H1 (cell line): ENCODE data around the gene SLPI. TPM values are rescaled to one million over a fixed set of nuclear protein-coding genes. Genes with fewer than 3 reads are reported as not detected.

ENCODE experiments used
- CTCF ChIA-PET: fragments of 300-600 bp; sonication (Branson Sonifier 250); formaldehyde crosslinking; loops from one replicate; lab custom pipeline; 2021; ENCODE audit not compliant: partially characterized antibody; lab: Charles Lee
- POLR2A ChIA-PET: fragments of 300-600 bp; sonication (Branson Sonifier 250); formaldehyde crosslinking; loops from one replicate; lab custom pipeline; 2021; ENCODE audit warnings: inconsistent platforms; ENCODE audit not compliant: partially characterized antibody; lab: Charles Lee
- DNase-seq, 2 experiments: peaks; one replicate each; pipeline versions ENCODE4 v3.0.0 to v3.0.0-alpha.2; 2010 to 2022; ENCODE audit warnings: low spot score in 2 of 2, low read depth in 1 of 2, mixed read lengths in 1 of 2
- FAIRE-seq: peaks from 2 replicates; lab custom pipeline; 2011; peaks lifted over from hg19 to GRCh38; lab: Jason Lieb, UNC
- H2AFZ ChIP-seq: 2 replicates; pipeline ENCODE4 v1.8.1; 2012; ENCODE audit warnings: low read length, inconsistent platforms
- H2AK5ac ChIP-seq: 2 replicates; pipeline ENCODE4 v1.6.1; 2013; ENCODE audit warnings: low read depth, low read length
- H2BK120ac ChIP-seq: replicated peaks from 2 replicates; pipeline ENCODE3; 2013; ENCODE audit warnings: low read depth, low read length, inconsistent platforms
- H2BK12ac ChIP-seq: 2 replicates; pipeline ENCODE4 v1.6.1; 2013; ENCODE audit warnings: low read depth, low read length
- H2BK15ac ChIP-seq: 2 replicates; pipeline ENCODE4 v1.6.1; 2013; ENCODE audit warnings: low read length
- H2BK20ac ChIP-seq: 2 replicates; pipeline ENCODE4 v1.6.1; 2013; ENCODE audit warnings: low read length
- H2BK5ac ChIP-seq: 2 replicates; pipeline ENCODE4 v1.6.1; 2013; ENCODE audit warnings: low read depth, low read length
- H3K14ac ChIP-seq: 2 replicates; pipeline ENCODE4 v1.6.1; 2013; ENCODE audit warnings: inconsistent platforms; ENCODE audit not compliant: insufficient read length
- H3K18ac ChIP-seq: 2 replicates; pipeline ENCODE4 v1.6.1; 2013; ENCODE audit warnings: low read length; ENCODE audit errors: extremely low read depth
- H3K23ac ChIP-seq: 2 replicates; pipeline ENCODE4 v1.6.1; 2013; ENCODE audit warnings: inconsistent platforms; ENCODE audit not compliant: insufficient read length
- H3K23me2 ChIP-seq: 2 replicates; pipeline ENCODE4 v1.6.1; 2013; ENCODE audit warnings: low read depth, low read length
- H3K27ac ChIP-seq: 2 replicates; pipeline ENCODE4 v1.6.1; 2011; ENCODE audit warnings: low read depth, low read length, inconsistent platforms
- H3K27me3 ChIP-seq, 4 experiments: replicated peaks in 1 of 4; 1 replicate in 1 of 4; 2 replicates in 3 of 4; pipeline versions ENCODE4 v1.6.1 to v1.8.1; 2011 to 2013; ENCODE audit warnings: low read length in 3 of 4, mild to moderate bottlenecking in 3 of 4, inconsistent platforms in 2 of 4, mixed read lengths in 2 of 4, moderate library complexity in 1 of 4; ENCODE audit not compliant: control insufficient read depth in 3 of 4, insufficient read depth in 3 of 4; ENCODE audit errors: extremely low read depth in 1 of 4
- H3K36me3 ChIP-seq, 4 experiments: 2 replicates each; pipeline versions ENCODE4 v1.6.1 to v1.8.1; 2011 to 2013; ENCODE audit warnings: mild to moderate bottlenecking in 4 of 4, low read length in 3 of 4, moderate library complexity in 2 of 4, control low read depth in 1 of 4, inconsistent platforms in 1 of 4; ENCODE audit not compliant: insufficient read depth in 4 of 4, control insufficient read depth in 2 of 4
- H3K4ac ChIP-seq: replicated peaks from 2 replicates; pipeline ENCODE3; 2013; ENCODE audit warnings: low read length, low read depth, mixed read lengths, inconsistent platforms; ENCODE audit not compliant: insufficient read length
- H3K4me1 ChIP-seq, 4 experiments: replicated peaks in 1 of 4; 1 replicate in 1 of 4; 2 replicates in 3 of 4; pipeline versions ENCODE4 v1.6.1 to v1.8.1; 2011 to 2013; ENCODE audit warnings: low read length in 3 of 4, inconsistent platforms in 2 of 4, mixed read lengths in 1 of 4; ENCODE audit not compliant: insufficient read depth in 4 of 4, control insufficient read depth in 3 of 4
- H3K4me2 ChIP-seq, 2 experiments: 2 replicates each; pipeline versions ENCODE4 v1.6.1 to v1.8.1; 2011 to 2013; ENCODE audit warnings: low read depth in 2 of 2, low read length in 2 of 2, control low read depth in 1 of 2, inconsistent platforms in 1 of 2, mild to moderate bottlenecking in 1 of 2; ENCODE audit not compliant: insufficient read depth in 1 of 2
- H3K4me3 ChIP-seq, 4 experiments: fragments of 200-600, 300-600 bp in 1 of 4; sonication (generic), shearing (Covaris generic), sonication (Bioruptor Twin) in 1 of 4; 2 replicates each; pipeline versions ENCODE4 v1.5.1 to v1.8.1; 2011 to 2016; ENCODE audit warnings: low read length in 4 of 4, low read depth in 3 of 4, control low read depth in 2 of 4, inconsistent platforms in 2 of 4, mild to moderate bottlenecking in 2 of 4, mixed read lengths in 1 of 4, moderate library complexity in 1 of 4; ENCODE audit not compliant: insufficient read depth in 2 of 4; ENCODE audit errors: extremely low read depth in 1 of 4
- H3K56ac ChIP-seq: replicated peaks from 2 replicates; pipeline ENCODE3; 2013; ENCODE audit warnings: low read depth, mild to moderate bottlenecking, mixed read lengths, low read length, inconsistent platforms; ENCODE audit not compliant: insufficient read length
- H3K79me1 ChIP-seq: 2 replicates; pipeline ENCODE4 v1.6.1; 2013; ENCODE audit warnings: low read depth, low read length, control low read depth
- H3K79me2 ChIP-seq, 2 experiments: 2 replicates each; pipeline versions ENCODE4 v1.6.1 to v1.8.1; 2012 to 2013; ENCODE audit warnings: low read length in 2 of 2, mild to moderate bottlenecking in 2 of 2, inconsistent platforms in 1 of 2; ENCODE audit not compliant: insufficient read depth in 2 of 2, control insufficient read depth in 1 of 2
- H3K9ac ChIP-seq, 4 experiments: replicated peaks in 1 of 4; 1 replicate in 1 of 4; 2 replicates in 3 of 4; pipeline versions ENCODE4 v1.6.1 to v1.8.1; 2011 to 2013; ENCODE audit warnings: low read depth in 3 of 4, low read length in 3 of 4, control low read depth in 2 of 4, mild to moderate bottlenecking in 2 of 4, moderate library complexity in 2 of 4, inconsistent platforms in 1 of 4; ENCODE audit errors: extremely low read depth in 1 of 4
- H3K9me3 ChIP-seq, 2 experiments: 2 replicates each; pipeline versions ENCODE4 v1.6.1 to v1.8.1; 2012 to 2013; ENCODE audit warnings: mild to moderate bottlenecking in 2 of 2, moderate library complexity in 2 of 2, control low read depth in 1 of 2, inconsistent platforms in 1 of 2, low read depth in 1 of 2, low read length in 1 of 2, mixed read lengths in 1 of 2; ENCODE audit not compliant: insufficient read depth in 2 of 2
- H4K20me1 ChIP-seq, 2 experiments: replicated peaks in 1 of 2; 2 replicates each; pipeline versions ENCODE3 to v1.8.1; 2011 to 2013; ENCODE audit warnings: inconsistent platforms in 2 of 2, low read length in 2 of 2, mild to moderate bottlenecking in 1 of 2; ENCODE audit not compliant: insufficient read depth in 2 of 2, control insufficient read depth in 1 of 2
- H4K5ac ChIP-seq: 2 replicates; pipeline ENCODE4 v1.6.1; 2013; ENCODE audit warnings: low read length, low read depth, mixed read lengths, inconsistent platforms; ENCODE audit not compliant: insufficient read length
- H4K8ac ChIP-seq: 2 replicates; pipeline ENCODE4 v1.8.0; 2013; ENCODE audit warnings: mild to moderate bottlenecking, moderate library complexity, low read length, inconsistent platforms; ENCODE audit not compliant: insufficient read depth; ENCODE audit errors: extremely low read depth
- H4K91ac ChIP-seq: replicated peaks from 2 replicates; pipeline ENCODE3; 2013; ENCODE audit warnings: low read length, mixed read lengths, inconsistent platforms; ENCODE audit not compliant: insufficient read length
- GABPA ChIP-seq: IDR thresholded peaks from 2 replicates; pipeline ENCODE4 v1.6.1; 2011; ENCODE audit warnings: mild to moderate bottlenecking, low read length, moderate library complexity, borderline replicate concordance; ENCODE audit not compliant: insufficient read depth
- RXRA ChIP-seq: IDR thresholded peaks from 2 replicates; pipeline ENCODE4 v1.6.1; 2011; ENCODE audit warnings: low read depth, mild to moderate bottlenecking, low read length, moderate library complexity; ENCODE audit not compliant: insufficient read depth
- SAP30 ChIP-seq: fragments of 300-600 bp; sonication (generic); IDR thresholded peaks from 2 replicates; pipeline ENCODE4 v1.7.1; 2012; ENCODE audit warnings: low read length, moderate library complexity, mild to moderate bottlenecking, inconsistent platforms; ENCODE audit not compliant: insufficient read depth, insufficient replicate concordance
- polyA plus RNA-seq, 7 experiments: library from polyadenylated mRNA; depleted of rRNA in 3 of 7; stranded (reverse) in 5 of 7; unstranded in 2 of 7; fragments of >200 nt in 5 of 7; fragments of 200-250 nt in 2 of 7; gene quantifications; 1 replicate in 5 of 7; 2 replicates in 1 of 7; 4 replicates in 1 of 7; pipeline versions ENCODE4 v1.2.1 to v1.2.3, GENCODE V29; 2011 to 2013; ENCODE audit warnings: missing spikeins in 2 of 7, mixed read lengths in 2 of 7
- total RNA-seq: library from RNA; stranded (reverse); fragmentation: NEBNext Ultra II Directional; extraction: Animal tissue kit (Norgen Biotek cat#: 25700); gene quantifications from 2 replicates; pipeline ENCODE4 v1.2.1, GENCODE V29; 2021
- TF ChIP-seq, protein P1 (sequence below), 3 experiments: IDR thresholded peaks; 1 replicate in 2 of 3; 2 replicates in 1 of 3; pipeline versions ENCODE4 v1.5.1 to v1.6.1; 2011; ENCODE audit warnings: low read length in 3 of 3, mild to moderate bottlenecking in 3 of 3, inconsistent platforms in 2 of 3, low read depth in 1 of 3, moderate library complexity in 1 of 3; ENCODE audit not compliant: insufficient read depth in 1 of 3; ENCODE audit errors: control extremely low read depth in 1 of 3

Gene SLPI
- total and polyA plus RNA-seq, 2 of the 8 experiments (the other 6 are each of a cell fraction or from before 2014, with no cell fraction given) = not detected

DNA sequence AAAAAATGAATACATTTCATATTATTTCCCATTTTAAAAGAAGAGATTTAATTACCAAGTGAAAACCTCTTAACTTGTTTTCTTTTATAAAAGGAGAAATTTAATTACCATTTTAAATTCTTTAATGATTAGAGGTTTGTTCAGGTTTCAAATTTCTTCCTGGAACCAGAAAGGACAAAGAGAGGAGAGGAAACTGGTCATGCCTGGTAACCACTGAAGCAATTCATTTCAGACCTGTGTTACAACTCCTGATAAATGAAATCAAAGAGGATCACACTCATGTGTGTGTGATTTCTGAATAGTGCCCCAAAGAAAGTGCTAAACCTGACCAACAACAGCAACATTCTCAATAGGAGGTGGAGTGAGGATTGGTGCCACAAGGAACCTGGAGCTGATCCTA is 12.6 kb upstream of the SLPI start:
- Histone ChIP-seq H4K20me1 (no peaks in the 10 kb centered on the region), H3K4ac (peak overlapping the region; percentile 57), H3K79me1 (no peaks in the 10 kb centered on the region), H2BK120ac (no peak overlapping the region), H3K14ac (no peak overlapping the region), H3K36me3 (no peaks in the 10 kb centered on the region), H3K56ac (no peak overlapping the region), H2BK15ac (no peak overlapping the region), H4K5ac (no peak overlapping the region), H4K8ac (no peak overlapping the region), H3K23me2 (no peaks in the 10 kb centered on the region), H3K9me3 (no peaks in the 10 kb centered on the region), H3K27me3 (no peaks in the 10 kb centered on the region), H3K9ac (no peak overlapping the region), H2BK20ac (no peak overlapping the region), H2AK5ac (no peak overlapping the region), H2BK5ac (no peak overlapping the region), H3K79me2 (no peaks in the 10 kb centered on the region), H3K23ac (no peak overlapping the region), H3K18ac (no peak overlapping the region), H3K4me2 (no peak overlapping the region), H3K4me3 (no peak overlapping the region), H3K4me1 (peaks cover 0 to under 1% (median 0%) of the 10 kb centered on the region in 4 experiments; a peak in 2 of 7 replicates), H3K27ac (no peak overlapping the region), H4K91ac (no peak overlapping the region), H2BK12ac (no peak overlapping the region), H2AFZ (no peak overlapping the region; the same call in 1 of the 2 replicates)
- ChIA-PET POLR2A (no interaction called here), CTCF (no interaction called here)
- DNase-seq = no peak
- TF ChIP-seq RXRA = no peak
- TF ChIP-seq SAP30 = no peak
- TF ChIP-seq GABPA = no peak
- TF ChIP-seq, protein P1, sequence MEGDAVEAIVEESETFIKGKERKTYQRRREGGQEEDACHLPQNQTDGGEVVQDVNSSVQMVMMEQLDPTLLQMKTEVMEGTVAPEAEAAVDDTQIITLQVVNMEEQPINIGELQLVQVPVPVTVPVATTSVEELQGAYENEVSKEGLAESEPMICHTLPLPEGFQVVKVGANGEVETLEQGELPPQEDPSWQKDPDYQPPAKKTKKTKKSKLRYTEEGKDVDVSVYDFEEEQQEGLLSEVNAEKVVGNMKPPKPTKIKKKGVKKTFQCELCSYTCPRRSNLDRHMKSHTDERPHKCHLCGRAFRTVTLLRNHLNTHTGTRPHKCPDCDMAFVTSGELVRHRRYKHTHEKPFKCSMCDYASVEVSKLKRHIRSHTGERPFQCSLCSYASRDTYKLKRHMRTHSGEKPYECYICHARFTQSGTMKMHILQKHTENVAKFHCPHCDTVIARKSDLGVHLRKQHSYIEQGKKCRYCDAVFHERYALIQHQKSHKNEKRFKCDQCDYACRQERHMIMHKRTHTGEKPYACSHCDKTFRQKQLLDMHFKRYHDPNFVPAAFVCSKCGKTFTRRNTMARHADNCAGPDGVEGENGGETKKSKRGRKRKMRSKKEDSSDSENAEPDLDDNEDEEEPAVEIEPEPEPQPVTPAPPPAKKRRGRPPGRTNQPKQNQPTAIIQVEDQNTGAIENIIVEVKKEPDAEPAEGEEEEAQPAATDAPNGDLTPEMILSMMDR (IDR thresholded peaks at IDR 0.05; ENCODE audit: control extremely low read depth in 1 of 3, insufficient read depth in 1 of 3, low read depth in 1 of 3, low read length in 3 of 3) = no peak
- no peak for FAIRE-seq
